ENCODE data around the gene NR2F6.
"Not testable (repeated sequence)": the region's sequence is repeated elsewhere in the genome, so short reads cannot be mapped to it uniquely, and the experiment has no call there.

The NR2F6 gene

GRCh38 chr19:17245535-17245984, at the start of gene NR2F6:
NR2F6 (minus strand) TSS chr19:17245919; CDS start chr19:17245220, 699 bp downstream.
- no peak for DNase-seq

- DNase-seq: peak; percentile 76
Measured at GRCh38 chr19:17294051-17294891, 48.6 kb upstream of the NR2F6 start.

- no peak for DNase-seq
Measured at GRCh38 chr19:17293605-17294004, 47.9 kb upstream of the NR2F6 start.

- peak; percentile 88 for DNase-seq
Measured at GRCh38 chr19:17292301-17293074, 46.8 kb upstream of the NR2F6 start.

GRCh38 chr19:17289489-17289888, 43.8 kb upstream of the NR2F6 start:
- peak; percentile 72 for DNase-seq

- DNase-seq: no peak
Measured at GRCh38 chr19:17286752-17287151, 41.0 kb upstream of the NR2F6 start.

- no peak for DNase-seq
Measured at GRCh38 chr19:17286263-17286662, 40.5 kb upstream of the NR2F6 start.

GRCh38 chr19:17285415-17286135, 39.9 kb upstream of the NR2F6 start:
- no peak for DNase-seq

- no peak for DNase-seq
Measured at GRCh38 chr19:17283504-17283996, 37.8 kb upstream of the NR2F6 start.

- peak; percentile 87 for DNase-seq
Measured at GRCh38 chr19:17282488-17283125, 36.9 kb upstream of the NR2F6 start.

- DNase-seq: peak; percentile 41
Measured at GRCh38 chr19:17281391-17282304, 35.9 kb upstream of the NR2F6 start, which contains the start of gene ANKLE1. ANKLE1 (plus strand) TSS chr19:17281901; CDS start chr19:17281921, 20 bp downstream.

- no peak for DNase-seq
Measured at GRCh38 chr19:17279436-17279835, 33.7 kb upstream of the NR2F6 start.

- no peak for DNase-seq
Measured at GRCh38 chr19:17275441-17276175, 29.9 kb upstream of the NR2F6 start.

- not testable (repeated sequence) for DNase-seq
Measured at GRCh38 chr19:17274892-17275291, 29.2 kb upstream of the NR2F6 start.

GRCh38 chr19:17268754-17269153, 23.0 kb upstream of the NR2F6 start:
- no peak for DNase-seq

- peak; percentile 99 for DNase-seq
Measured at GRCh38 chr19:17266975-17267788, 21.5 kb upstream of the NR2F6 start, which contains the start of gene BABAM1. BABAM1 (plus strand) TSS chr19:17267443; CDS start chr19:17268807, 1,364 bp downstream.

- no peak for DNase-seq
Measured at GRCh38 chr19:17266589-17266974, 20.9 kb upstream of the NR2F6 start.

- DNase-seq: no peak
Measured at GRCh38 chr19:17266026-17266425, 20.3 kb upstream of the NR2F6 start.

- no peak for DNase-seq
Measured at GRCh38 chr19:17264641-17264979, 18.9 kb upstream of the NR2F6 start, which contains the start of gene USHBP1. USHBP1 (minus strand) TSS chr19:17264745; CDS start chr19:17264299, 446 bp downstream.

All from activated CD4-positive, alpha-beta T cell treated with anti-CD3 and anti-CD28 coated beads, Interleukin-2, Interleukin-6, amounts not matched to agents 100 ng/mL and 50 ng/mL, durations not matched to agents 16 hours and 8 hours (primary cell).